Measurements from ENCODE around the gene ELN. TPM values are rescaled to one million over a fixed set of nuclear protein-coding genes. Genes with fewer than 3 reads are reported as not detected.

ELN gene
- total and polyA plus RNA-seq, 2 donors (not counting 3 experiments of a cell fraction or from before 2014, with no cell fraction given) = 1.7 to 2.6 TPM

DNA sequence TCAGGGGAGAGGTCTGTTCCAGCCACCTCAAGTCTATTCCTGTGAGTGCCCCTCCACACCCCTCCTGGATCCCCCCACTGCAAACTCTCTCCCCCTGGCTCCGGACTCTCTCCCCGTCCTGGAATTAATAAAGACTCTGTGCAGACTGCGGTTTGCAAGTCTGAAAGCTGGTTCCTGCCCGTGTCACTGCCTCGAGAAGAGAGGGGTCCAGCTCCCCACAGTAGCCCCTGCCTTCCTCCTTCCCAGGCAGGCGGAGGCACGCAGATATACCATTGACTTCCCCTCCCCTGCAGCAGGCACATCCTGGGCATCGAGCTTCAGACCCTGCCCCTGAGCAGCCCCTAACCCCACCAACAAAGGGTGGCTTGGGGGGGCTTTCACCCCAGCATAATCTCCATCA, 2.2 kb upstream of the ELN start:
- Histone ChIP-seq H3K4me3 (replicated peaks in 1 of 3; ENCODE audit: insufficient read depth in 1 of 3, low read depth in 1 of 3, low read length in 3 of 3) (no peak overlapping the region), H3K9ac (replicated peaks; ENCODE audit: extremely low read depth, insufficient read depth, low read length) (no peak overlapping the region), H3K4me2 (ENCODE audit: insufficient read depth, low read length) (no peak overlapping the region), H3K9me3 (replicated peaks; ENCODE audit: control insufficient read depth, insufficient read depth, low read length) (no peaks in the 10 kb centered on the region), H4K20me1 (replicated peaks; ENCODE audit: control insufficient read depth, extremely low read depth, insufficient read depth, low read length) (no peaks in the 10 kb centered on the region), H2AFZ (ENCODE audit: low read depth, low read length) (no peak overlapping the region), H3K36me3 (ENCODE audit: control insufficient read depth in 2 of 2, extremely low read depth in 1 of 2, insufficient read depth in 2 of 2, low read length in 2 of 2) (no peaks in the 10 kb centered on the region), H3K27me3 (ENCODE audit: control insufficient read depth in 2 of 2, insufficient read depth in 2 of 2, low read length in 2 of 2) (peaks cover 11 to 16% of the 10 kb centered on the region in 2 experiments), H3K9me1 (replicated peaks; ENCODE audit: control insufficient read depth, extremely low read depth, insufficient read depth, low read length) (no peaks in the 10 kb centered on the region), H3K79me2 (ENCODE audit: control insufficient read depth, insufficient read depth, low read length) (no peaks in the 10 kb centered on the region), H3K27ac (ENCODE audit: insufficient read depth, low read depth, low read length) (no peak overlapping the region), H3K4me1 (ENCODE audit: control insufficient read depth, extremely low read depth, insufficient read depth, low read length) (peaks cover 19% of the 10 kb centered on the region)
- dilution Hi-C loops (cut with MboI; ENCODE audit: extremely low pct_ligation_motif_present, low sequenced_read_pairs) = no loop called here
- FAIRE-seq (no peak), DNase-seq (ENCODE audit: low read depth, low spot score) (no peak)
- TF ChIP-seq EZH2 (IDR thresholded peaks at IDR 0.05; ENCODE audit: borderline replicate concordance, low read depth, low read length, severe bottlenecking) (no peak), JUN (IDR thresholded peaks at IDR 0.05; ENCODE audit: borderline replicate concordance, insufficient read depth, insufficient read length, low read depth) (no peak), POLR2A (IDR thresholded peaks at IDR 0.05; ENCODE audit: low read depth, low read length) (no peak), POLR2AphosphoS5 (IDR thresholded peaks at IDR 0.05; ENCODE audit: insufficient read depth, low read depth, low read length) (no peak), MYC (IDR thresholded peaks at IDR 0.05; ENCODE audit: low read depth, low read length) (no peak), GATA2 (IDR thresholded peaks at IDR 0.05; ENCODE audit: insufficient read depth, insufficient read length, low read depth, low read length) (no peak), FOS (IDR thresholded peaks at IDR 0.05; ENCODE audit: borderline replicate concordance, insufficient read depth, low read length) (no peak)
- TF ChIP-seq, protein P1, sequence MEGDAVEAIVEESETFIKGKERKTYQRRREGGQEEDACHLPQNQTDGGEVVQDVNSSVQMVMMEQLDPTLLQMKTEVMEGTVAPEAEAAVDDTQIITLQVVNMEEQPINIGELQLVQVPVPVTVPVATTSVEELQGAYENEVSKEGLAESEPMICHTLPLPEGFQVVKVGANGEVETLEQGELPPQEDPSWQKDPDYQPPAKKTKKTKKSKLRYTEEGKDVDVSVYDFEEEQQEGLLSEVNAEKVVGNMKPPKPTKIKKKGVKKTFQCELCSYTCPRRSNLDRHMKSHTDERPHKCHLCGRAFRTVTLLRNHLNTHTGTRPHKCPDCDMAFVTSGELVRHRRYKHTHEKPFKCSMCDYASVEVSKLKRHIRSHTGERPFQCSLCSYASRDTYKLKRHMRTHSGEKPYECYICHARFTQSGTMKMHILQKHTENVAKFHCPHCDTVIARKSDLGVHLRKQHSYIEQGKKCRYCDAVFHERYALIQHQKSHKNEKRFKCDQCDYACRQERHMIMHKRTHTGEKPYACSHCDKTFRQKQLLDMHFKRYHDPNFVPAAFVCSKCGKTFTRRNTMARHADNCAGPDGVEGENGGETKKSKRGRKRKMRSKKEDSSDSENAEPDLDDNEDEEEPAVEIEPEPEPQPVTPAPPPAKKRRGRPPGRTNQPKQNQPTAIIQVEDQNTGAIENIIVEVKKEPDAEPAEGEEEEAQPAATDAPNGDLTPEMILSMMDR (IDR thresholded peaks at IDR 0.05; ENCODE audit: extremely low read depth in 1 of 2, insufficient read depth in 1 of 2, low read depth in 1 of 2, low read length in 2 of 2) = no peak
- TF ChIP-seq, protein P2, sequence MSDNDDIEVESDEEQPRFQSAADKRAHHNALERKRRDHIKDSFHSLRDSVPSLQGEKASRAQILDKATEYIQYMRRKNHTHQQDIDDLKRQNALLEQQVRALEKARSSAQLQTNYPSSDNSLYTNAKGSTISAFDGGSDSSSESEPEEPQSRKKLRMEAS (IDR thresholded peaks at IDR 0.05; ENCODE audit: insufficient read depth, insufficient read length) = no peak
- POLR2A ChIA-PET = interaction anchor here (0.5 kb wide), 1 partner anchor 386 kb away, joined by 4 read pairs; no protein-coding TSS in a partner anchor
- no TSS peak for BruUV-seq (replicated peaks)
- intact Hi-C loops (cut with micrococcal nuclease) = loop anchor here (5.0 kb wide), 2 partner anchors 138 to 213 kb away; no protein-coding TSS in a partner anchor
- CTCF ChIA-PET = interaction anchor here (1.0 to 4.8 kb wide), 21 partner anchors 9 to 214 kb away, joined by 3 to 105 read pairs (median 14); no protein-coding TSS in a partner anchor

Measured in endothelial cell of umbilical vein (primary cell).